Nephron (organoid): ENCODE results near the gene PDZRN4.

Source experiments
- H3K27ac Mint-ChIP-seq, 3 experiments: 2 replicates each; pipeline ENCODE4 v1.8.0; 2020; ENCODE audit warnings: mixed read lengths in 3 of 3, mild to moderate bottlenecking in 2 of 3, moderate library complexity in 1 of 3
- H3K27me3 Mint-ChIP-seq: 2 replicates; pipeline ENCODE4 v1.8.0; 2021; ENCODE audit warnings: low read depth, mild to moderate bottlenecking, moderate library complexity, mixed read lengths
- H3K36me3 Mint-ChIP-seq: 2 replicates; pipeline ENCODE4 v1.8.0; 2020; ENCODE audit warnings: low read depth, mixed read lengths
- H3K4me1 Mint-ChIP-seq: 2 replicates; pipeline ENCODE4 v1.8.0; 2020; ENCODE audit warnings: mixed read lengths
- H3K4me3 Mint-ChIP-seq, 3 experiments: 2 replicates each; pipeline ENCODE4 v1.8.0; 2020; ENCODE audit warnings: mild to moderate bottlenecking in 3 of 3, mixed read lengths in 3 of 3, moderate library complexity in 2 of 3
- H3K9me3 Mint-ChIP-seq: 2 replicates; pipeline ENCODE4 v1.8.0; 2020; ENCODE audit warnings: mixed read lengths
- TF ChIP-seq, protein P1 (sequence below), 3 experiments: fragments of 200-600 bp; sonication (generic); IDR thresholded peaks; one replicate each; pipeline ENCODE4 v1.5.0; 2021; ENCODE audit warnings: antibody characterized with exemption in 3 of 3; ENCODE audit not compliant: unreplicated experiment in 3 of 3

The PDZRN4 gene

DNA sequence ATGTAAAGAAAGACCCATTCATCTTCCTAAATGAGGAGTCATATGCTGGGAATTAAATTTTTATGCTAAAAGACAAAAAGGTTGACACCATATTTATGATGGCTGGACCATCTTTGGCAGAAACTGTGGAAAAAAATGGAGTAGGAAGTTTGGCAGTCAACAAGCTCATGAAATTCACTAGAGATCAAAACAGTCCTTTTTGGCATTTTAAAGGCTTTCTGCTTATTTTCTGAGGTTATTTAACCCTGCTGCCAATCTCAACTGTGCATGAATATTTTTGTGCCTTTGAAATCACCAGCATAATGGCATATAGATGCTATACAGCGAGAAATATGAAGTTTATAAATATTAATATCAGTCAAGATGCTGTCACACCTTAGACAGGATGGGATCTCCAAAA, 399.5 kb downstream of the PDZRN4 start:
- Mint-ChIP-seq H3K36me3 (no peaks in the 10 kb centered on the region), H3K27me3 (no peaks in the 10 kb centered on the region), H3K27ac (no peak overlapping the region), H3K4me1 (no peaks in the 10 kb centered on the region), H3K4me3 (no peak overlapping the region), H3K9me3 (no peaks in the 10 kb centered on the region)
- TF ChIP-seq, protein P1, sequence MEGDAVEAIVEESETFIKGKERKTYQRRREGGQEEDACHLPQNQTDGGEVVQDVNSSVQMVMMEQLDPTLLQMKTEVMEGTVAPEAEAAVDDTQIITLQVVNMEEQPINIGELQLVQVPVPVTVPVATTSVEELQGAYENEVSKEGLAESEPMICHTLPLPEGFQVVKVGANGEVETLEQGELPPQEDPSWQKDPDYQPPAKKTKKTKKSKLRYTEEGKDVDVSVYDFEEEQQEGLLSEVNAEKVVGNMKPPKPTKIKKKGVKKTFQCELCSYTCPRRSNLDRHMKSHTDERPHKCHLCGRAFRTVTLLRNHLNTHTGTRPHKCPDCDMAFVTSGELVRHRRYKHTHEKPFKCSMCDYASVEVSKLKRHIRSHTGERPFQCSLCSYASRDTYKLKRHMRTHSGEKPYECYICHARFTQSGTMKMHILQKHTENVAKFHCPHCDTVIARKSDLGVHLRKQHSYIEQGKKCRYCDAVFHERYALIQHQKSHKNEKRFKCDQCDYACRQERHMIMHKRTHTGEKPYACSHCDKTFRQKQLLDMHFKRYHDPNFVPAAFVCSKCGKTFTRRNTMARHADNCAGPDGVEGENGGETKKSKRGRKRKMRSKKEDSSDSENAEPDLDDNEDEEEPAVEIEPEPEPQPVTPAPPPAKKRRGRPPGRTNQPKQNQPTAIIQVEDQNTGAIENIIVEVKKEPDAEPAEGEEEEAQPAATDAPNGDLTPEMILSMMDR (IDR thresholded peaks at IDR 0.05; ENCODE audit: unreplicated experiment in 3 of 3): no peak

DNA sequence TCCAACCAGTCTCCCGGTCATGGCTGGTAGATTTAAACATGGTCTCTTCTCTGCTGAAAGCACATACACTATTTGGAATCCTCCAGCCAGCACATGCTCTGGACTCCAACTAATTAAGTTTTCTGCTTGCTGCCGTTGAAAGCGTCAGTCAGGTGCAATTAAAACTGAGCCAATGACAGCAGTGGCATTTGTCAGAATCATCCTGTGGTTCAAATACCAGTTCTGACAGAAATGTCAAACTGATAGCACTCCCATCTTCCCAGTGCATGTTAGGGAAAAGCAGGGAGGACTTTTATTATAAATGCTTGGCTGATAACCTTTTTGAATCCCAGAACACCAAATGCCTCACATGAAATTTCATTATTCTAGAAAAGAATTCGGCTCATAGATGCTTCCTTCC, 401.8 kb downstream of the PDZRN4 start:
- no peaks in the 10 kb centered on the region for H3K27me3 Mint-ChIP-seq
- no peak overlapping the region for H3K27ac Mint-ChIP-seq
- no peaks in the 10 kb centered on the region for H3K4me1 Mint-ChIP-seq
- TF ChIP-seq, protein P1 (IDR thresholded peaks at IDR 0.05; ENCODE audit: unreplicated experiment in 3 of 3): no peak
- no peak overlapping the region for H3K4me3 Mint-ChIP-seq
- no peaks in the 10 kb centered on the region for H3K9me3 Mint-ChIP-seq
- no peaks in the 10 kb centered on the region for H3K36me3 Mint-ChIP-seq

- H3K4me3 Mint-ChIP-seq: no peak overlapping the region
Measured at GRCh38 chr12:41596190-41596589, 408.1 kb downstream of the PDZRN4 start.

GRCh38 chr12:41604830-41605229, 416.7 kb downstream of the PDZRN4 start:
- Mint-ChIP-seq H3K27me3 (no peaks in the 10 kb centered on the region), H3K9me3 (peaks cover 5% of the 10 kb centered on the region), H3K4me1 (no peaks in the 10 kb centered on the region), H3K36me3 (no peaks in the 10 kb centered on the region), H3K4me3 (no peak overlapping the region), H3K27ac (no peak overlapping the region)
- TF ChIP-seq, protein P1 (IDR thresholded peaks at IDR 0.05; ENCODE audit: unreplicated experiment in 3 of 3): no peak

More at GRCh38 chr12:41596190-41596589, 408.1 kb downstream of the PDZRN4 start:
- Mint-ChIP-seq H3K27me3 (no peaks in the 10 kb centered on the region), H3K4me1 (no peaks in the 10 kb centered on the region), H3K36me3 (no peaks in the 10 kb centered on the region), H3K9me3 (no peaks in the 10 kb centered on the region), H3K27ac (no peak overlapping the region)
- TF ChIP-seq, protein P1 (IDR thresholded peaks at IDR 0.05; ENCODE audit: unreplicated experiment in 3 of 3): no peak

GRCh38 chr12:41605545-41606305, 417.6 kb downstream of the PDZRN4 start:
- Mint-ChIP-seq H3K4me3 (no peak overlapping the region), H3K27me3 (no peaks in the 10 kb centered on the region), H3K27ac (no peak overlapping the region), H3K4me1 (no peaks in the 10 kb centered on the region), H3K9me3 (peaks cover 6% of the 10 kb centered on the region), H3K36me3 (no peaks in the 10 kb centered on the region)
- TF ChIP-seq, protein P1 (IDR thresholded peaks at IDR 0.05; ENCODE audit: unreplicated experiment in 3 of 3): no peak
